ENCODE results near the gene TMED10.

DNA sequence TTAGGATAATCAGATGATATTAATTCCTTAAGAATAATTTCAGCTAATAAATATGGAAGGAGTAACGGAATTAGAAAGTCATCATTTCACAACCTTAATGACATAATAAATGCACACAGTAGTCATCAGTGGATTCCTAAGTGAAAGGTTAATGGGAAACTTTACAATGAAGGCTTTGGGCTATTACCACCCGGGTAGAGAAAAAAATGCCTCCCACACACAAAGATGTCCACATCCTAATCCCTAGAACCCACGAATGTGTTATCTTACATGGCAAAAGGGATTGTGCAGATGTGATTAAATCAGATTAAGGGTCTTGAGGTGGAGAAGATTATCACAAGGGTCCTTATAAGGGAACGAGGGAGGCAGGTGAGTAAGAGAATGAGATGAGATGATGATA is 5.6 kb downstream of the TMED10 start:
- TF ChIP-seq CTCF (IDR thresholded peaks at IDR 0.05) (no peak), POLR2A (IDR thresholded peaks at IDR 0.05) (no peak)
